ENCODE results near the gene SH3RF3.

DNA sequence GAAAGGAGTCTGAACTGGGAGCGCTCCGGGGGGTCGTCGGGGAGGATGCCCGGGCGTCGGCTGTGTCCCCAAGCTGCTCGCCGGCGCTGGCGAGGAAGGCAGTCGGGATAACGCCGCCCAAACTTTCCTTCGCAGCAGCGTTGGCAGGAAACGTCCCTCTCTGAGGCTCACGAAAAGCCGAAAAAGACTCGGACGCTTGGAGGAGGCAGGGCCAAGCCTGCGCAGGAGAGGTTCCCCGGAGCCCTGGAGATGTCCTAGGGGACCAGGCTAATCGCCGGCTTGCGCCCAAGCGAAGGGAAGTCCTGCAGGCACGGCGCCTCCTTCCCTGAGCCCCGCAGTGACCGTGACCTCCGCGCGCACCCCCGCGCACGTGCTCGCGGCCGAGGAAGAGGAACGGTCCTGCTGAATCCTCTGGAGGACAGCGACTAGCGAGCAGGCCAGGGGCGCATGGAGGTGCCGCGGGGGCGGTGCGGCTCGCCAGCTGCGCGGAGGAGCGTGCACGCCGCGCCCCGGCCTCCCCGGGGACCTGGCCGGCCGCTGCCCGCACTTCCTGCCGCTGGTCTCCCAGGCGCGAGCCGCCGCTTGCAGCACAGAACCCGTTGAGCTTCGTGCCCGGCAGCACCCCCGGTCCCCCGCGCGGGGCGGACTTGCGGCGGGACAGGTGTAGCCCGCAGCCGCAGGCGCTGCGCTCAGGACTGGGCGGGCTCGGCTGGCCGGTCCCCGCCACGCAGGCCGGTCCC, at the start of gene SH3RF3:
- TF ChIP-seq POLR2AphosphoS5 (IDR thresholded peaks at IDR 0.05; ENCODE audit: control insufficient read depth, insufficient read depth, low read depth, low read length) (no peak), ZNF274 (IDR thresholded peaks at IDR 0.05; ENCODE audit: borderline replicate concordance, low read depth, low read length) (no peak), PCBP2 (IDR thresholded peaks at IDR 0.05; ENCODE audit: low read depth, low read length, poor library complexity, severe bottlenecking) (no peak), ZNF592 (IDR thresholded peaks at IDR 0.05) (no peak), ESRRA (IDR thresholded peaks at IDR 0.05; ENCODE audit: borderline replicate concordance, low read depth) (no peak), U2AF2 (optimal IDR thresholded peaks at IDR 0.05; ENCODE audit: low read depth, low read length) (no peak), BCOR (IDR thresholded peaks at IDR 0.05) (no peak), EZH2 (IDR thresholded peaks at IDR 0.05; ENCODE audit: borderline replicate concordance, low read depth, low read length) (no peak), CTCF (IDR thresholded peaks at IDR 0.05 in 2 of 3, conservative IDR thresholded peaks at IDR 0.05 in 1 of 3; ENCODE audit: insufficient read depth in 2 of 3, low read depth in 1 of 3, low read length in 3 of 3) (no peak)
- TF ChIP-seq, protein P1, sequence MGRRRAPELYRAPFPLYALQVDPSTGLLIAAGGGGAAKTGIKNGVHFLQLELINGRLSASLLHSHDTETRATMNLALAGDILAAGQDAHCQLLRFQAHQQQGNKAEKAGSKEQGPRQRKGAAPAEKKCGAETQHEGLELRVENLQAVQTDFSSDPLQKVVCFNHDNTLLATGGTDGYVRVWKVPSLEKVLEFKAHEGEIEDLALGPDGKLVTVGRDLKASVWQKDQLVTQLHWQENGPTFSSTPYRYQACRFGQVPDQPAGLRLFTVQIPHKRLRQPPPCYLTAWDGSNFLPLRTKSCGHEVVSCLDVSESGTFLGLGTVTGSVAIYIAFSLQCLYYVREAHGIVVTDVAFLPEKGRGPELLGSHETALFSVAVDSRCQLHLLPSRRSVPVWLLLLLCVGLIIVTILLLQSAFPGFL (CRISPR knock-in tag; IDR thresholded peaks at IDR 0.05) = no peak
